Measurements from ENCODE around the gene PRM3. TPM values are rescaled to one million over a fixed set of nuclear protein-coding genes. Genes with fewer than 3 reads are reported as not detected.

The PRM3 gene
- total RNA-seq: not detected in 2 replicates

GRCh38 chr16:11272921-11273720, at the start of gene PRM3:
Gene PRM3, minus strand, starts transcription at chr16:11273629. Its CDS starts 34 bp downstream, at chr16:11273595.

GRCh38 chr16:11280616-11281522, 7.4 kb upstream of the PRM3 start, which contains the start of gene PRM1:
Gene PRM1, minus strand, starts transcription at chr16:11281330. Its CDS starts 92 bp downstream, at chr16:11281238.

GRCh38 chr16:11276143-11276895, 2.9 kb upstream of the PRM3 start, which contains the start of gene PRM2:
Gene PRM2, minus strand, starts transcription at chr16:11276480. Its CDS starts 110 bp downstream, at chr16:11276370.

GRCh38 chr16:11268921-11269375, 4.5 kb downstream of the PRM3 start, which contains the start of gene TNP2:
Gene TNP2, minus strand, starts transcription at chr16:11269325. Its CDS starts 63 bp downstream, at chr16:11269262.

GRCh38 chr16:11255737-11256660, 17.4 kb downstream of the PRM3 start, which contains the start of gene SOCS1:
Gene SOCS1, minus strand, starts transcription at chr16:11256204. Its CDS starts 726 bp downstream, at chr16:11255478.

Other genes starting within 250 kb of the PRM3 start
- gene SOCS1, start 17.4 kb downstream of the PRM3 start, total RNA-seq: 10.6 and 11.1 TPM in 2 replicates
- not detected in 2 replicates for gene TNP2, start 4.3 kb downstream of the PRM3 start, total RNA-seq
- gene PRM2, start 2.9 kb upstream of the PRM3 start, total RNA-seq: not detected in 2 replicates
- not detected in 2 replicates for gene PRM1, start 7.7 kb upstream of the PRM3 start, total RNA-seq
- 12.0 and 16.0 TPM in 2 replicates for gene RMI2, start 71.8 kb upstream of the PRM3 start, total RNA-seq